Neural cell (in vitro differentiated cells): ENCODE results near the gene CD72. TPM values are rescaled to one million over a fixed set of nuclear protein-coding genes. Genes with fewer than 3 reads are reported as not detected.

ENCODE experiments used
- H2AFZ ChIP-seq: fragments of 200-600, 300-800 bp; sonication (generic), shearing (Covaris generic); 2 replicates; pipeline ENCODE4 v1.6.0; 2014; ENCODE audit warnings: low read depth, mild to moderate bottlenecking, antibody characterized with exemption, low read length, moderate library complexity
- H3F3A ChIP-seq: fragments of 200-600 bp; shearing (Covaris generic); 2 replicates; pipeline ENCODE4 v1.6.1; 2016; ENCODE audit warnings: mild to moderate bottlenecking, moderate library complexity, mixed read lengths, antibody characterized with exemption, low read length; ENCODE audit not compliant: insufficient read depth, poor library complexity, severe bottlenecking
- H3K27ac ChIP-seq: fragments of 200-600, 300-800 bp; sonication (generic), shearing (Covaris generic); 2 replicates; pipeline ENCODE4 v1.5.1; 2014; ENCODE audit warnings: mild to moderate bottlenecking, low read length, moderate library complexity
- H3K27me3 ChIP-seq: fragments of 300-800, 200-600 bp; sonication (generic), shearing (Covaris generic); 2 replicates; pipeline ENCODE4 v1.6.0; 2014; ENCODE audit warnings: mild to moderate bottlenecking, low read depth, low read length, moderate library complexity; ENCODE audit not compliant: insufficient read depth
- H3K36me3 ChIP-seq: fragments of 300-800, 200-600 bp; sonication (generic), shearing (Covaris generic); 2 replicates; pipeline ENCODE4 v1.5.1; 2014; ENCODE audit warnings: mild to moderate bottlenecking, antibody characterized with exemption, low read length, moderate library complexity; ENCODE audit not compliant: insufficient read depth
- H3K4me2 ChIP-seq: fragments of 300-800, 200-600 bp; sonication (generic), shearing (Covaris generic); 2 replicates; pipeline ENCODE4 v1.6.0; 2014; ENCODE audit warnings: mild to moderate bottlenecking, low read length
- H3K4me3 ChIP-seq: fragments of 300-800, 200-600 bp; sonication (generic), shearing (Covaris generic); 2 replicates; pipeline ENCODE4 v1.5.1; 2014; ENCODE audit warnings: mild to moderate bottlenecking, low read length, moderate library complexity
- H3K79me2 ChIP-seq: fragments of 200-600 bp; shearing (Covaris generic); replicated peaks from 2 replicates; pipeline ENCODE4 v1.6.0; 2014; ENCODE audit warnings: mild to moderate bottlenecking, low read length, moderate library complexity; ENCODE audit not compliant: insufficient read depth
- H3K9ac ChIP-seq: fragments of 300-800, 200-600 bp; sonication (generic), shearing (Covaris generic); 2 replicates; pipeline ENCODE4 v1.6.1; 2016; ENCODE audit warnings: mild to moderate bottlenecking, low read length, mixed read lengths
- H3K9me2 ChIP-seq: fragments of 200-600 bp; shearing (Covaris generic); 2 replicates; pipeline ENCODE4 v1.6.1; 2016; ENCODE audit warnings: mild to moderate bottlenecking, low read length, mixed read lengths; ENCODE audit not compliant: insufficient read depth
- H3K9me3 ChIP-seq: fragments of 200-600, 300-800 bp; sonication (generic), shearing (Covaris generic); 2 replicates; pipeline ENCODE4 v1.6.1; 2016; ENCODE audit warnings: mild to moderate bottlenecking, mixed run types, low read length, moderate library complexity, mixed read lengths
- H4K20me1 ChIP-seq: fragments of 200-600 bp; shearing (Covaris generic); 2 replicates; pipeline ENCODE4 v1.6.1; 2016; ENCODE audit warnings: mild to moderate bottlenecking, mixed run types; ENCODE audit not compliant: insufficient read depth
- CTCF ChIP-seq: fragments of 450-650 bp; IDR thresholded peaks from 2 replicates; pipeline ENCODE4 v1.5.1; 2014; ENCODE audit warnings: antibody characterized with exemption, mild to moderate bottlenecking, moderate library complexity; ENCODE audit not compliant: poor library complexity, severe bottlenecking
- EP300 ChIP-seq: fragments of 450-650 bp; conservative IDR thresholded peaks from 2 replicates; pipeline ENCODE4 v1.6.1; 2014; ENCODE audit warnings: antibody characterized with exemption, mild to moderate bottlenecking, moderate library complexity; ENCODE audit not compliant: poor library complexity, severe bottlenecking
- EZH2 ChIP-seq: fragments of 200-600, 300-800 bp; shearing (Covaris generic), sonication (generic); IDR thresholded peaks from 2 replicates; pipeline ENCODE4 v1.6.1; 2014; ENCODE audit warnings: antibody characterized with exemption, low read length, borderline replicate concordance, mild to moderate bottlenecking; ENCODE audit not compliant: insufficient read depth, poor library complexity, severe bottlenecking
- MXI1 ChIP-seq: fragments of 450-650 bp; conservative IDR thresholded peaks from 2 replicates; pipeline ENCODE4 v1.6.1; 2014; ENCODE audit warnings: antibody characterized with exemption, mild to moderate bottlenecking; ENCODE audit not compliant: poor library complexity, severe bottlenecking
- POLR2AphosphoS5 ChIP-seq: IDR thresholded peaks from 2 replicates; pipeline ENCODE4 v1.6.1; 2012
- RAD21 ChIP-seq: fragments of 450-650 bp; conservative IDR thresholded peaks from 2 replicates; pipeline ENCODE4 v1.6.1; 2014; ENCODE audit warnings: antibody characterized with exemption, mild to moderate bottlenecking, moderate library complexity
- REST ChIP-seq: IDR thresholded peaks from 2 replicates; pipeline ENCODE4 v1.6.1; 2012; ENCODE audit warnings: borderline replicate concordance
- SMC3 ChIP-seq: fragments of 450-650 bp; conservative IDR thresholded peaks from 2 replicates; pipeline ENCODE4 v1.6.1; 2014; ENCODE audit warnings: antibody characterized with exemption, mild to moderate bottlenecking, moderate library complexity; ENCODE audit not compliant: poor library complexity
- TAF1 ChIP-seq: IDR thresholded peaks from 2 replicates; pipeline ENCODE4 v1.6.1; 2012; ENCODE audit warnings: low read depth
- polyA plus RNA-seq: library from polyadenylated mRNA; depleted of rRNA; stranded (reverse); fragments of >200 nt; gene quantifications from 2 replicates; pipeline ENCODE4 v1.2.3, GENCODE V29; 2014

CD72 gene
- polyA plus RNA-seq, 1 donor from 2014 or later, result not detected

- H3K79me2 ChIP-seq, result peaks cover 6% of the 10 kb centered on the region
- no peaks in the 10 kb centered on the region for H3F3A ChIP-seq
- peak overlapping the region; percentile 80 for H3K4me3 ChIP-seq
- peak overlapping the region; percentile 71 for H3K4me2 ChIP-seq
- H3K27me3 ChIP-seq, result no peaks in the 10 kb centered on the region
- H3K9ac ChIP-seq, result peak overlapping the region; percentile 97
- no peaks in the 10 kb centered on the region for H4K20me1 ChIP-seq
- peak overlapping the region; percentile 97 for H3K27ac ChIP-seq
- H3K9me3 ChIP-seq, result no peaks in the 10 kb centered on the region
- H3K9me2 ChIP-seq, result no peaks in the 10 kb centered on the region
- TF ChIP-seq REST, result no peak
- H3K36me3 ChIP-seq, result peaks cover 8% of the 10 kb centered on the region
- peak overlapping the region; percentile 88 for H2AFZ ChIP-seq
Measured at GRCh38 chr9:35658968-35659220, 40.7 kb upstream of the CD72 start.

- peak; percentile 83 for TF ChIP-seq POLR2AphosphoS5
- TF ChIP-seq EP300, result peak; percentile 54
- TF ChIP-seq MXI1, result no peak
- TF ChIP-seq TAF1, result peak; percentile 34
- peak; percentile 66 for TF ChIP-seq REST
- peak; percentile 75 for TF ChIP-seq RAD21
- TF ChIP-seq EZH2, result no peak
- peak; percentile 96 for TF ChIP-seq CTCF
- TF ChIP-seq SMC3, result peak; percentile 72
- Histone ChIP-seq H3K9me2 (no peaks in the 10 kb centered on the region), H3K27me3 (no peaks in the 10 kb centered on the region), H4K20me1 (no peaks in the 10 kb centered on the region), H3K79me2 (peaks cover 6% of the 10 kb centered on the region), H3K4me3 (peak within 1 kb of the TSS; percentile 80), H3K36me3 (peaks cover 8% of the 10 kb centered on the region), H3F3A (no peaks in the 10 kb centered on the region), H2AFZ (peak within 1 kb of the TSS; percentile 88), H3K9me3 (no peaks in the 10 kb centered on the region), H3K27ac (peak within 1 kb of the TSS; percentile 97), H3K4me2 (peak within 1 kb of the TSS; percentile 78), H3K9ac (peak within 1 kb of the TSS; percentile 97)
Measured at GRCh38 chr9:35658137-35658967, 40.1 kb upstream of the CD72 start, which contains the start of gene CCDC107. CCDC107 (plus strand) TSS chr9:35658292; CDS start chr9:35658380, 88 bp downstream.
